LNCaP clone FGC (cell line): ENCODE results near the gene SNX15.

Experiments
- DNase-seq: peaks from one replicate; pipeline ENCODE4 v3.0.0-alpha.2; 2011; ENCODE audit warnings: low read depth
- H3K4me3 ChIP-seq: 2 replicates; pipeline ENCODE4 v1.5.1; 2011; ENCODE audit warnings: mild to moderate bottlenecking, low read depth, low read length, control low read depth
- TF ChIP-seq, protein P1 (sequence below): IDR thresholded peaks from 2 replicates; pipeline ENCODE4 v1.5.1; 2012; ENCODE audit warnings: mild to moderate bottlenecking; ENCODE audit not compliant: control insufficient read depth, insufficient read depth; ENCODE audit errors: extremely low read depth

Gene SNX15

DNA sequence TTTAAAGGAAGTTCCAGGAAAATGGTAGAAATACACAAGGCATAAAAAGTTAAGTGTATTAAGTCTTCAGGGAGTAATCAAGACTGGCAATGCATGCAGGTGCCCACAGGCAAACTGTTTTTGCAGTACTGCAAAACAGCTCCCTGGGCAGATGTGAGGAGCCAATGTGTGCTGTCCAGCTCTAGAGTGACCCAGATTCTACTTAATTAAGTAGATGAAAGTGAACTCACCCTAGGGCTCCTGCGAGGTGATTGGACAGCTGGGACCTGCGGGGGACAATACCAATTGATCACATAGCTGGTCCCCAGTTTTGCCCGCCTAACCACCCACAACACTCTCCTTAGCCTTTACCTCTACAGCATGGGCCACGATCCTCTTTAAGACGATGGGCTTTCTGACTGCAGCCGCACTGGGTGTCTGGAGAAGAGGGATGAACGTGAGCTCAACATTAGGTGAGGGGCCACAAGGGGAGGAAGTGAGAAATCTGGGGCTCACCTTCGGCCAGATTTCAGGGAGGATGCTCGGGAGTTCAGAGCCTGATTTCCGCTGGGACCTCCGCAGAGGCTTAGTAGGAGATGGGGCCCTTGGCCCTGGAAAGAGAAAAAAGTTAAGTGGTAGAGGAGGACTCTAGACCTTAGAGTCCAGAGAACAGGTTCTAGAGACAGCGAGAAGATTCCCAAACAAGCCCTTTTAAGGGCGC, 56.0 kb downstream of the SNX15 start:
- H3K4me3 ChIP-seq = peak overlapping the region; percentile 99
- TF ChIP-seq, protein P1, sequence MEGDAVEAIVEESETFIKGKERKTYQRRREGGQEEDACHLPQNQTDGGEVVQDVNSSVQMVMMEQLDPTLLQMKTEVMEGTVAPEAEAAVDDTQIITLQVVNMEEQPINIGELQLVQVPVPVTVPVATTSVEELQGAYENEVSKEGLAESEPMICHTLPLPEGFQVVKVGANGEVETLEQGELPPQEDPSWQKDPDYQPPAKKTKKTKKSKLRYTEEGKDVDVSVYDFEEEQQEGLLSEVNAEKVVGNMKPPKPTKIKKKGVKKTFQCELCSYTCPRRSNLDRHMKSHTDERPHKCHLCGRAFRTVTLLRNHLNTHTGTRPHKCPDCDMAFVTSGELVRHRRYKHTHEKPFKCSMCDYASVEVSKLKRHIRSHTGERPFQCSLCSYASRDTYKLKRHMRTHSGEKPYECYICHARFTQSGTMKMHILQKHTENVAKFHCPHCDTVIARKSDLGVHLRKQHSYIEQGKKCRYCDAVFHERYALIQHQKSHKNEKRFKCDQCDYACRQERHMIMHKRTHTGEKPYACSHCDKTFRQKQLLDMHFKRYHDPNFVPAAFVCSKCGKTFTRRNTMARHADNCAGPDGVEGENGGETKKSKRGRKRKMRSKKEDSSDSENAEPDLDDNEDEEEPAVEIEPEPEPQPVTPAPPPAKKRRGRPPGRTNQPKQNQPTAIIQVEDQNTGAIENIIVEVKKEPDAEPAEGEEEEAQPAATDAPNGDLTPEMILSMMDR = no peak
- no peak for DNase-seq

- TF ChIP-seq, protein P1 = no peak
- H3K4me3 ChIP-seq = peak within 1 kb of the TSS; percentile 99
Measured at GRCh38 chr11:65083834-65084597, 56.8 kb downstream of the SNX15 start, which contains the start of the genes CDCA5 and ZFPL1. TSS of gene CDCA5 (minus strand) at chr11:65084040. CDS start at chr11:65083978, 62 bp downstream. TSS of gene ZFPL1 (plus strand) at chr11:65084222. CDS start at chr11:65084699, 477 bp downstream.

DNA sequence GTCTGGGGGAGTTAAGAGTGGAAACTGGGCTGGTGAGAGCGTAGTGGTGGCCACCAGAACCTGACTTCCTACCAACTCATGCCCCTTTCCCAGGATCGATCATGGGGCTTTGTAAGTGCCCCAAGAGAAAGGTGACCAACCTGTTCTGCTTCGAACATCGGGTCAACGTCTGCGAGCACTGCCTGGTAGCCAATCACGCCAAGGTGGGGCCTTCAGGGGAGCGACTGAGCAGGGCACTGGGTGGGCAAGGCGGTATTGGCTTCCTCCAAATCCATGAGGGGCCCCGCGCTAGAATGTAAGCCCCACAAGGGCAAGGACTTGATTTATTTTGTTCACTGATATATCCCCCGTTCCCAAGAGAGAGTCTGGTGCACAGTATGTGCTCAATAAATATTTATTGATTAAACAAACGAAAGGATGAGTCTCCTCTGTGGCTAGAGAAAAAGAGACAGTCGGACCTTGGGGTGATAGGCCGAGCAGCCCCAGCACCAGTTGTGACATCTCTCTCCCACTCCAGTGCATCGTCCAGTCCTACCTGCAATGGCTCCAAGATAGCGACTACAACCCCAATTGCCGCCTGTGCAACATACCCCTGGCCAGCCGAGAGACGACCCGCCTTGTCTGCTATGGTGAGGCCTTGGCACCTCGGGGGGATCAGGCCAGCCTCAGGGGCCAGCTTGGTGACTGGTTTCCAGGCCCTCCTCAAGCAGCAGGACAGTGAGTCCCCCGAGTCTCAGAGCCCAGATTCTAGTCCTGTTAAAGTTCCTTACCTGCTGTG, 57.5 kb downstream of the SNX15 start:
- peak overlapping the region; percentile 99 for H3K4me3 ChIP-seq
- DNase-seq = no peak
- TF ChIP-seq, protein P1 = no peak

More at GRCh38 chr11:65083834-65084597, 56.8 kb downstream of the SNX15 start, which contains the start of the genes CDCA5 and ZFPL1:
- peak; percentile 82 for DNase-seq

GRCh38 chr11:65085446-65085845, 58.2 kb downstream of the SNX15 start:
- TF ChIP-seq, protein P1 = no peak

DNA sequence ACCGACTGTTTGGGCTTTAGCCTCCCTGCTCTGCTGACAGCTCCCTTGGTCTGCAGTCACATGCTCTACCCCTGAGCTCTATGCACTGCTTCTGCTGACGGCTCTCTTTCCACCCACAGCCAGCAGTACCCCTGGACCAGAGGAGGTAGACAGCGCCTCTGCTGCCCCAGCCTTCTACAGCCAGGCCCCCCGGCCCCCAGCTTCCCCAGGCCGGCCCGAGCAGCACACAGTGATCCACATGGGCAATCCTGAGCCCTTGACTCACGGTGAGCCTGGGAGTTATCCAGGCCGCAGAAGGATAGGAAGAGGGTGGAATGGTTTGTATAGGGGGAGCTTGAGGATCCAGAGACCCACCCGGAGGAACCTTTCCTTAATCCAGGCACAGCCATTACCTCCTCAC, 59.6 kb downstream of the SNX15 start:
- TF ChIP-seq, protein P1 = no peak
- no peak for DNase-seq
- no peak overlapping the region for H3K4me3 ChIP-seq

More at GRCh38 chr11:65085446-65085845, 58.2 kb downstream of the SNX15 start:
- no peak overlapping the region for H3K4me3 ChIP-seq
- no peak for DNase-seq

DNA sequence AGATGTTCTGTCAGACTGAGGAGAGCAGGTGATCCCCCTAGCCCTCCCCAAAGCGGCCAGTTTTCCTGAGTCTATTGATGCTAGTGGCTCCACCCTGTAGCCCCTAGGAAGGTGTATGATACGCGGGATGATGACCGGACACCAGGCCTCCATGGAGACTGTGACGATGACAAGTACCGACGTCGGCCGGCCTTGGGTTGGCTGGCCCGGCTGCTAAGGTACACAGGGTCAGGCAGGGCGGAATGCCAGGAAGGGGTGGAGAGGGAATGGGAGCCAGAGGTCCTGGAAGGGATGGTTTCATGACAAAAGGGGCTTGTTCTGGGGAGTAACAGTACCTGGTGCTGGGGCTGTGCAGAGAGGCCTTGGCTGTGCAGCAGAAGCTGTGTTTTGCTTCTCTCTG, 60.0 kb downstream of the SNX15 start:
- H3K4me3 ChIP-seq = no peak overlapping the region
- TF ChIP-seq, protein P1 = no peak
- no peak for DNase-seq
